Measurements from ENCODE around the gene RMDN2.

GRCh38 chr2:37926635-37927034 is 1.5 kb downstream of the RMDN2 start:
- no peak for TF ChIP-seq CTCF (IDR thresholded peaks at IDR 0.05; ENCODE audit: low read length)
- no peak for TF ChIP-seq EZH2phosphoT487 (IDR thresholded peaks at IDR 0.05; ENCODE audit: low read length)
- no peak for TF ChIP-seq EZH2 (optimal IDR thresholded peaks at IDR 0.05; ENCODE audit: low read depth, low read length)
